ENCODE measurements around the gene NRCAM.

- TF ChIP-seq CTCF (IDR thresholded peaks at IDR 0.05; ENCODE audit: low read length): no peak
- TF ChIP-seq EZH2 (optimal IDR thresholded peaks at IDR 0.05; ENCODE audit: low read depth, low read length): no peak
Measured at GRCh38 chr7:108144931-108145330, 311.3 kb downstream of the NRCAM start.

Measured in MM.1S (cell line).